Activated B cell treated with CpG ODN at 0.5 μM for 24 hours (primary cell): ENCODE results near the gene HTT-AS. TPM values are rescaled to one million over a fixed set of nuclear protein-coding genes. Genes with fewer than 3 reads are reported as not detected.

ENCODE experiments used
- ATAC-seq: fragments of 200-7000 bp; cut with Tn5 transposase; one replicate; pipeline ENCODE4 v1.10.0; 2021; ENCODE audit warnings: low read depth, mild to moderate bottlenecking, moderate library complexity
- CTCF ChIA-PET: fragments of 350-600 bp; sonication (Branson Sonifier 250); formaldehyde crosslinking; loops from one replicate; lab custom pipeline; 2021; ENCODE audit warnings: antibody characterized with exemption; lab: Charles Lee
- POLR2A ChIA-PET: fragments of 350-600 bp; sonication (Branson Sonifier 250); formaldehyde crosslinking; loops from one replicate; lab custom pipeline; 2021; ENCODE audit warnings: antibody characterized with exemption; lab: Charles Lee
- DNase-seq: peaks from one replicate; pipeline ENCODE4 v3.0.0; 2022
- H3K27ac Mint-ChIP-seq: one replicate; pipeline ENCODE4 v1.8.0; 2020; ENCODE audit warnings: mixed read lengths
- H3K27me3 Mint-ChIP-seq: one replicate; pipeline ENCODE4 v1.8.0; 2021; ENCODE audit warnings: mixed read lengths
- H3K36me3 Mint-ChIP-seq: one replicate; pipeline ENCODE4 v1.8.0; 2021; ENCODE audit warnings: low read depth, mixed read lengths
- H3K4me1 Mint-ChIP-seq: one replicate; pipeline ENCODE4 v1.8.0; 2021; ENCODE audit warnings: mixed read lengths
- H3K4me3 Mint-ChIP-seq: one replicate; pipeline ENCODE4 v1.8.0; 2020; ENCODE audit warnings: mild to moderate bottlenecking, mixed read lengths
- H3K9me3 Mint-ChIP-seq: one replicate; pipeline ENCODE4 v1.8.0; 2020; ENCODE audit warnings: mixed read lengths
- CTCF ChIP-seq: fragments of 200-600 bp; IDR thresholded peaks from one replicate; pipeline ENCODE4 v1.8.0; 2022; ENCODE audit warnings: antibody characterized with exemption, mild to moderate bottlenecking
- intact Hi-C: fragments of 100-400 bp; cut with micrococcal nuclease; formaldehyde crosslinking; loops from one replicate; pipeline ENCODE4 v1.15.1; 2024
- total RNA-seq: library from RNA; stranded (reverse); gene quantifications from 2 replicates; pipeline ENCODE4 v1.2.3, GENCODE V29; 2022

Gene HTT-AS
- total RNA-seq, 1 donor from 2014 or later, result not detected

- Mint-ChIP-seq H3K27me3 (peaks cover 1% of the 10 kb centered on the region), H3K9me3 (no peaks in the 10 kb centered on the region), H3K4me1 (no peaks in the 10 kb centered on the region), H3K36me3 (no peaks in the 10 kb centered on the region), H3K4me3 (no peak overlapping the region), H3K27ac (no peak overlapping the region)
- POLR2A ChIA-PET, result no interaction called here
- intact Hi-C loops, result no loop called here
- ATAC-seq (no peak), DNase-seq (no peak)
- CTCF ChIA-PET, result no interaction called here
- TF ChIP-seq CTCF, result no peak
Observed at GRCh38 chr4:3026540-3026939, 47.8 kb downstream of the HTT-AS start.

DNA sequence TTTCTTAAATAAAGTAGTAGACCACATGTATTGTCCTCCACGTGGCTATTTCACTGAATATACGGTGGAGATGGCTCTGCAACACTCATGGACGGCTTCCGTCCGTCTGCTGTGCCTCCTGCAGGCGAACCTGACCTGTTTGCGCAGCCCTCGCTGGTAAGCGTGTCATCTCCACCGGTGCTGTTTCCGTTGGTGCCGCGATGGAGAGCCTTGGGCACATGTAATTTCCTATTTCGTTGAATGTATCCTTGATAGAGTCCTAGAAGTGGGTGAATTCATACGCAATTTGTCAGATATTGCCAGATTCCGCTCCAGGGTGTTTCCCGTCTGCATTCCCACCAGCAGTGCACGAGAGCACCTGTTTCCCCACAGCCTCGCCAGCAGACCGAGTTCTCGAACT is 48.5 kb downstream of the HTT-AS start:
- no peaks in the 10 kb centered on the region for H3K36me3 Mint-ChIP-seq
- DNase-seq, result no peak
- no peaks in the 10 kb centered on the region for H3K4me1 Mint-ChIP-seq
- no peak for TF ChIP-seq CTCF
- intact Hi-C loops, result no loop called here
- CTCF ChIA-PET, result no interaction called here
- no peak for ATAC-seq
- no peak overlapping the region for H3K4me3 Mint-ChIP-seq
- peaks cover 1% of the 10 kb centered on the region for H3K27me3 Mint-ChIP-seq
- H3K27ac Mint-ChIP-seq, result no peak overlapping the region
- POLR2A ChIA-PET, result no interaction called here
- no peaks in the 10 kb centered on the region for H3K9me3 Mint-ChIP-seq

GRCh38 chr4:3022651-3023050 is 51.7 kb downstream of the HTT-AS start:
- POLR2A ChIA-PET, result no interaction called here
- CTCF ChIA-PET, result no interaction called here
- peaks cover 6% of the 10 kb centered on the region for H3K4me1 Mint-ChIP-seq
- intact Hi-C loops, result no loop called here
- H3K27me3 Mint-ChIP-seq, result peaks cover 6% of the 10 kb centered on the region
- no peak overlapping the region for H3K27ac Mint-ChIP-seq
- no peaks in the 10 kb centered on the region for H3K9me3 Mint-ChIP-seq
- H3K36me3 Mint-ChIP-seq, result no peaks in the 10 kb centered on the region
- TF ChIP-seq CTCF, result no peak
- no peak overlapping the region for H3K4me3 Mint-ChIP-seq
- DNase-seq, result no peak
- no peak for ATAC-seq

DNA sequence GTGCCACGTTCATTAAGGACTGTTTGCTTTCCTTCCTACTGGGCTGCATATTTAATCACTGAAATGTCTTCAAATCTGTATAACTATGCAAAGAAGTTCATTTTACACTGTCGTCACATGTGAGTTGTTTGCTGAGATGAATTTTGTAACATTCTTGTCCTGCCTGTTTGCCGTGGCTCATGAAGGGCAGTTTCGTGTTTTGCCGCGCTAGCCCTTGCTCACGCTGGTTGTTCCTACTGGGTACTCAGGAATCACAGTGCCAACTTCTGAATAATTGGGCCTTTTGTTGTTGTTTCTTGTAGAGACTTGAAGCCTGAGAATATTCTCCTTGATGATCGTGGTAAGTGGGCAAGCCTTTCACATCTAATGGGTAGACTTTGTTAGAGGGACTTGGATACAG is 52.2 kb downstream of the HTT-AS start:
- CTCF ChIA-PET, result no interaction called here
- Mint-ChIP-seq H3K9me3 (no peaks in the 10 kb centered on the region), H3K27ac (no peak overlapping the region), H3K36me3 (no peaks in the 10 kb centered on the region), H3K27me3 (peaks cover 6% of the 10 kb centered on the region), H3K4me1 (peaks cover 6% of the 10 kb centered on the region), H3K4me3 (no peak overlapping the region)
- intact Hi-C loops, result no loop called here
- POLR2A ChIA-PET, result no interaction called here
- ATAC-seq, result no peak
- no peak for DNase-seq
- TF ChIP-seq CTCF, result no peak

DNA sequence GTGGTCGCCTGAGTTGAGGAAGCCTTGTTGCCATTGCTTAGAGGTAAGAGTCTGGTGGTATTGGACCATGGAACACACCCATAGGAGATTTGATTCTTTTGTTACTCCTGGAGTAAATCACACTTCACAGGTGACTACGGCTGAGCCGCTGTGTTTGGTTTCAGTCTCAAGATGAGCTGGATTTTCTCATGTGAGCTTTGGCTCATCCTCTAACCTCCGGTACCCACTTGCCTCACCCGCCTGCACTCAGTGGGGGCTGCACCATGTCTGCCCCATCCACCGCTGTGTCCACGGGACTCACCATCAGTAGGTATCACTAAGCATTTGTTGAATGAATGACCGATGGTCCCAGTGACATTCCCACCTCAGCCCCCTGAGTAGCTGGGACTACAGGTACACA is 52.7 kb downstream of the HTT-AS start:
- no peaks in the 10 kb centered on the region for H3K36me3 Mint-ChIP-seq
- ChIA-PET POLR2A (no interaction called here), CTCF (no interaction called here)
- DNase-seq, result no peak
- H3K27me3 Mint-ChIP-seq, result peaks cover 6% of the 10 kb centered on the region
- peaks cover 6% of the 10 kb centered on the region for H3K4me1 Mint-ChIP-seq
- H3K4me3 Mint-ChIP-seq, result no peak overlapping the region
- ATAC-seq, result no peak
- H3K9me3 Mint-ChIP-seq, result no peaks in the 10 kb centered on the region
- TF ChIP-seq CTCF, result no peak
- intact Hi-C loops, result no loop called here
- no peak overlapping the region for H3K27ac Mint-ChIP-seq
